ENCODE data around the gene KNDC1.

Gene KNDC1

GRCh38 chr10:133170092-133170491, 10.1 kb downstream of the KNDC1 start:
- no peak for TF ChIP-seq SIN3A (IDR thresholded peaks at IDR 0.05; ENCODE audit: borderline replicate concordance, insufficient read depth, low read length)
- no peak for TF ChIP-seq FOXP2 (optimal IDR thresholded peaks at IDR 0.05; ENCODE audit: borderline replicate concordance, extremely low read depth, extremely low read length, insufficient read depth)
- TF ChIP-seq, protein P1, sequence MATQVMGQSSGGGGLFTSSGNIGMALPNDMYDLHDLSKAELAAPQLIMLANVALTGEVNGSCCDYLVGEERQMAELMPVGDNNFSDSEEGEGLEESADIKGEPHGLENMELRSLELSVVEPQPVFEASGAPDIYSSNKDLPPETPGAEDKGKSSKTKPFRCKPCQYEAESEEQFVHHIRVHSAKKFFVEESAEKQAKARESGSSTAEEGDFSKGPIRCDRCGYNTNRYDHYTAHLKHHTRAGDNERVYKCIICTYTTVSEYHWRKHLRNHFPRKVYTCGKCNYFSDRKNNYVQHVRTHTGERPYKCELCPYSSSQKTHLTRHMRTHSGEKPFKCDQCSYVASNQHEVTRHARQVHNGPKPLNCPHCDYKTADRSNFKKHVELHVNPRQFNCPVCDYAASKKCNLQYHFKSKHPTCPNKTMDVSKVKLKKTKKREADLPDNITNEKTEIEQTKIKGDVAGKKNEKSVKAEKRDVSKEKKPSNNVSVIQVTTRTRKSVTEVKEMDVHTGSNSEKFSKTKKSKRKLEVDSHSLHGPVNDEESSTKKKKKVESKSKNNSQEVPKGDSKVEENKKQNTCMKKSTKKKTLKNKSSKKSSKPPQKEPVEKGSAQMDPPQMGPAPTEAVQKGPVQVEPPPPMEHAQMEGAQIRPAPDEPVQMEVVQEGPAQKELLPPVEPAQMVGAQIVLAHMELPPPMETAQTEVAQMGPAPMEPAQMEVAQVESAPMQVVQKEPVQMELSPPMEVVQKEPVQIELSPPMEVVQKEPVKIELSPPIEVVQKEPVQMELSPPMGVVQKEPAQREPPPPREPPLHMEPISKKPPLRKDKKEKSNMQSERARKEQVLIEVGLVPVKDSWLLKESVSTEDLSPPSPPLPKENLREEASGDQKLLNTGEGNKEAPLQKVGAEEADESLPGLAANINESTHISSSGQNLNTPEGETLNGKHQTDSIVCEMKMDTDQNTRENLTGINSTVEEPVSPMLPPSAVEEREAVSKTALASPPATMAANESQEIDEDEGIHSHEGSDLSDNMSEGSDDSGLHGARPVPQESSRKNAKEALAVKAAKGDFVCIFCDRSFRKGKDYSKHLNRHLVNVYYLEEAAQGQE (IDR thresholded peaks at IDR 0.05; ENCODE audit: insufficient read depth in 1 of 2, low read depth in 2 of 2, low read length in 2 of 2): no peak
- no peak for TF ChIP-seq TAF1 (IDR thresholded peaks at IDR 0.05; ENCODE audit: borderline replicate concordance, insufficient read depth, low read length)
- no peak for TF ChIP-seq POLR2AphosphoS5 (IDR thresholded peaks at IDR 0.05; ENCODE audit: low read depth, low read length)

- TF ChIP-seq SIN3A (IDR thresholded peaks at IDR 0.05; ENCODE audit: borderline replicate concordance, insufficient read depth, low read length) (no peak), FOXP2 (optimal IDR thresholded peaks at IDR 0.05; ENCODE audit: borderline replicate concordance, extremely low read depth, extremely low read length, insufficient read depth) (no peak), TAF1 (IDR thresholded peaks at IDR 0.05; ENCODE audit: borderline replicate concordance, insufficient read depth, low read length) (no peak), POLR2AphosphoS5 (IDR thresholded peaks at IDR 0.05; ENCODE audit: low read depth, low read length) (no peak)
- TF ChIP-seq, protein P1 (IDR thresholded peaks at IDR 0.05; ENCODE audit: insufficient read depth in 1 of 2, low read depth in 2 of 2, low read length in 2 of 2): no peak
These were observed 14.0 kb downstream of the KNDC1 start for GRCh38 chr10:133173860-133174640.

- TF ChIP-seq SIN3A (IDR thresholded peaks at IDR 0.05; ENCODE audit: borderline replicate concordance, insufficient read depth, low read length) (no peak), TAF1 (IDR thresholded peaks at IDR 0.05; ENCODE audit: borderline replicate concordance, insufficient read depth, low read length) (no peak), FOXP2 (optimal IDR thresholded peaks at IDR 0.05; ENCODE audit: borderline replicate concordance, extremely low read depth, extremely low read length, insufficient read depth) (no peak), POLR2AphosphoS5 (IDR thresholded peaks at IDR 0.05; ENCODE audit: low read depth, low read length) (no peak)
- TF ChIP-seq, protein P1 (IDR thresholded peaks at IDR 0.05; ENCODE audit: insufficient read depth in 1 of 2, low read depth in 2 of 2, low read length in 2 of 2): no peak
These were observed 14.8 kb downstream of the KNDC1 start for GRCh38 chr10:133174689-133175263.

- no peak for TF ChIP-seq SIN3A (IDR thresholded peaks at IDR 0.05; ENCODE audit: borderline replicate concordance, insufficient read depth, low read length)
- no peak for TF ChIP-seq FOXP2 (optimal IDR thresholded peaks at IDR 0.05; ENCODE audit: borderline replicate concordance, extremely low read depth, extremely low read length, insufficient read depth)
- no peak for TF ChIP-seq TAF1 (IDR thresholded peaks at IDR 0.05; ENCODE audit: borderline replicate concordance, insufficient read depth, low read length)
- TF ChIP-seq POLR2AphosphoS5 (IDR thresholded peaks at IDR 0.05; ENCODE audit: low read depth, low read length): no peak
- TF ChIP-seq, protein P1 (IDR thresholded peaks at IDR 0.05; ENCODE audit: insufficient read depth in 1 of 2, low read depth in 2 of 2, low read length in 2 of 2): no peak
These were observed 16.5 kb downstream of the KNDC1 start for GRCh38 chr10:133176546-133176945.
